ENCODE results near the gene ADGRF5. TPM values are rescaled to one million over a fixed set of nuclear protein-coding genes. Genes with fewer than 3 reads are reported as not detected.

ADGRF5 gene, protein sequence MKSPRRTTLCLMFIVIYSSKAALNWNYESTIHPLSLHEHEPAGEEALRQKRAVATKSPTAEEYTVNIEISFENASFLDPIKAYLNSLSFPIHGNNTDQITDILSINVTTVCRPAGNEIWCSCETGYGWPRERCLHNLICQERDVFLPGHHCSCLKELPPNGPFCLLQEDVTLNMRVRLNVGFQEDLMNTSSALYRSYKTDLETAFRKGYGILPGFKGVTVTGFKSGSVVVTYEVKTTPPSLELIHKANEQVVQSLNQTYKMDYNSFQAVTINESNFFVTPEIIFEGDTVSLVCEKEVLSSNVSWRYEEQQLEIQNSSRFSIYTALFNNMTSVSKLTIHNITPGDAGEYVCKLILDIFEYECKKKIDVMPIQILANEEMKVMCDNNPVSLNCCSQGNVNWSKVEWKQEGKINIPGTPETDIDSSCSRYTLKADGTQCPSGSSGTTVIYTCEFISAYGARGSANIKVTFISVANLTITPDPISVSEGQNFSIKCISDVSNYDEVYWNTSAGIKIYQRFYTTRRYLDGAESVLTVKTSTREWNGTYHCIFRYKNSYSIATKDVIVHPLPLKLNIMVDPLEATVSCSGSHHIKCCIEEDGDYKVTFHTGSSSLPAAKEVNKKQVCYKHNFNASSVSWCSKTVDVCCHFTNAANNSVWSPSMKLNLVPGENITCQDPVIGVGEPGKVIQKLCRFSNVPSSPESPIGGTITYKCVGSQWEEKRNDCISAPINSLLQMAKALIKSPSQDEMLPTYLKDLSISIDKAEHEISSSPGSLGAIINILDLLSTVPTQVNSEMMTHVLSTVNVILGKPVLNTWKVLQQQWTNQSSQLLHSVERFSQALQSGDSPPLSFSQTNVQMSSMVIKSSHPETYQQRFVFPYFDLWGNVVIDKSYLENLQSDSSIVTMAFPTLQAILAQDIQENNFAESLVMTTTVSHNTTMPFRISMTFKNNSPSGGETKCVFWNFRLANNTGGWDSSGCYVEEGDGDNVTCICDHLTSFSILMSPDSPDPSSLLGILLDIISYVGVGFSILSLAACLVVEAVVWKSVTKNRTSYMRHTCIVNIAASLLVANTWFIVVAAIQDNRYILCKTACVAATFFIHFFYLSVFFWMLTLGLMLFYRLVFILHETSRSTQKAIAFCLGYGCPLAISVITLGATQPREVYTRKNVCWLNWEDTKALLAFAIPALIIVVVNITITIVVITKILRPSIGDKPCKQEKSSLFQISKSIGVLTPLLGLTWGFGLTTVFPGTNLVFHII (N-terminal part only)
- not detected for total RNA-seq

GRCh38 chr6:46921731-46922130, at the start of gene ADGRF5:
Gene ADGRF5 (minus strand): TSS chr6:46921938. CDS start chr6:46906762, 15,176 bp downstream.
- ATAC-seq (ENCODE audit: low read depth), result no peak
- no peaks in the 10 kb centered on the region for H3K4me1 Mint-ChIP-seq
- DNase-seq, result no peak
- H3K9me3 Mint-ChIP-seq, result no peaks in the 10 kb centered on the region
- peaks cover 2% of the 10 kb centered on the region for H3K27me3 Mint-ChIP-seq
- no peak within 1 kb of the TSS for H3K4me3 Mint-ChIP-seq
- POLR2A ChIA-PET, result no interaction called here
- H3K36me3 Mint-ChIP-seq, result no peaks in the 10 kb centered on the region
- no peak within 1 kb of the TSS for H3K27ac Mint-ChIP-seq

DNA sequence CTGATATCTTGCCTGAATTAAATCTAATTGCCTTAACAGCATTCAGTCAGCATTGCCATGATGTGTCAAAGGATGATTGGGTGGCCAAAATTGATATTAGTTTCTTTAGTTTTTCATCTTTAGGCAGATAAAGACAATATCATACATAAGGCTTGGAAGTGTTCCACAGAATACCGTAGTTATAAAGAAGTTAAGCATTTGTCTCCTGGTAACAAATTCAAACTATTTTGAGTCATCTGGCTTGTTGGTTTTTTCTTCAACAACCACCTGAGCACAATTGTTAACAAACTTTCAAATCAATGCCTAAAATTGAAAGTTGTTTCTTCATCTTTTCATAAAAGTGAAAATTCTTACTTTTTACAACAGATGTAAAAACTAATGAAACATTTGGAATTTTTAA, 47.5 kb upstream of the ADGRF5 start:
- no peaks in the 10 kb centered on the region for H3K36me3 Mint-ChIP-seq
- no peaks in the 10 kb centered on the region for H3K9me3 Mint-ChIP-seq
- no peaks in the 10 kb centered on the region for H3K4me1 Mint-ChIP-seq
- POLR2A ChIA-PET, result no interaction called here
- H3K4me3 Mint-ChIP-seq, result no peak overlapping the region
- H3K27ac Mint-ChIP-seq, result no peak overlapping the region
- no peak for DNase-seq
- peaks cover 21% of the 10 kb centered on the region for H3K27me3 Mint-ChIP-seq
- ATAC-seq (ENCODE audit: low read depth), result no peak

GRCh38 chr6:46967826-46968349, 46.1 kb upstream of the ADGRF5 start:
- Mint-ChIP-seq H3K36me3 (no peaks in the 10 kb centered on the region), H3K4me1 (no peaks in the 10 kb centered on the region), H3K27me3 (peaks cover 16% of the 10 kb centered on the region), H3K27ac (no peak overlapping the region), H3K4me3 (no peak overlapping the region), H3K9me3 (no peaks in the 10 kb centered on the region)
- DNase-seq (no peak), ATAC-seq (ENCODE audit: low read depth) (no peak)
- POLR2A ChIA-PET, result no interaction called here

GRCh38 chr6:46964716-46965519, 43.2 kb upstream of the ADGRF5 start:
- Mint-ChIP-seq H3K27ac (no peak overlapping the region), H3K9me3 (no peaks in the 10 kb centered on the region), H3K4me3 (no peak overlapping the region), H3K4me1 (no peaks in the 10 kb centered on the region), H3K36me3 (no peaks in the 10 kb centered on the region), H3K27me3 (peaks cover 5% of the 10 kb centered on the region)
- ATAC-seq (ENCODE audit: low read depth) (no peak), DNase-seq (no peak)
- POLR2A ChIA-PET, result no interaction called here

GRCh38 chr6:46963626-46964025, 41.9 kb upstream of the ADGRF5 start:
- Mint-ChIP-seq H3K36me3 (no peaks in the 10 kb centered on the region), H3K27me3 (peaks cover 5% of the 10 kb centered on the region), H3K27ac (no peak overlapping the region), H3K4me1 (no peaks in the 10 kb centered on the region), H3K9me3 (no peaks in the 10 kb centered on the region), H3K4me3 (no peak overlapping the region)
- DNase-seq (no peak), ATAC-seq (ENCODE audit: low read depth) (no peak)
- POLR2A ChIA-PET, result no interaction called here

DNA sequence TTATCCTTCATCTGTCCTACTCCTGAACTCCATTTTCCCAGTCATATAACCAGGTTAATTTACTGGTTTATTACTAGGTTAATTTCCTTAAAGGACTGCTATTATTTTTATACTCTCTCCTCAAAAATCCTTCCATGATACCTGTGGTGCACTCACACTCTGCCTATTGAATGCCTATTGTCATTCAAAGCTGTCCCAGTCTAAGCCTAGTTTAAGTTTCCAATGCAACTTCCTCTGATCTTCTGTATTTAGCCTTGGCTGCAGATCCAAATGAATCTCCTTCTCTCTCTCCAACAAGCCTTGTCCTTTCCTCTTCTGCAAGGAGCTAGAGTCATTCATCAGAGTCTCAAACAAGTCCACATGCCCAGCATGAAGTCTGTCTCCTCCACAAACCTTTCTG, 41.3 kb upstream of the ADGRF5 start:
- Mint-ChIP-seq H3K27me3 (peaks cover 5% of the 10 kb centered on the region), H3K36me3 (no peaks in the 10 kb centered on the region), H3K4me3 (no peak overlapping the region), H3K9me3 (no peaks in the 10 kb centered on the region), H3K4me1 (no peaks in the 10 kb centered on the region), H3K27ac (no peak overlapping the region)
- ATAC-seq (ENCODE audit: low read depth) (no peak), DNase-seq (no peak)
- POLR2A ChIA-PET, result no interaction called here

GRCh38 chr6:46961711-46962110, 40.0 kb upstream of the ADGRF5 start:
- Mint-ChIP-seq H3K36me3 (no peaks in the 10 kb centered on the region), H3K27me3 (peaks cover 5% of the 10 kb centered on the region), H3K27ac (no peak overlapping the region), H3K4me3 (no peak overlapping the region), H3K4me1 (no peaks in the 10 kb centered on the region), H3K9me3 (no peaks in the 10 kb centered on the region)
- POLR2A ChIA-PET, result no interaction called here
- no peak for DNase-seq
- ATAC-seq (ENCODE audit: low read depth), result no peak

DNA sequence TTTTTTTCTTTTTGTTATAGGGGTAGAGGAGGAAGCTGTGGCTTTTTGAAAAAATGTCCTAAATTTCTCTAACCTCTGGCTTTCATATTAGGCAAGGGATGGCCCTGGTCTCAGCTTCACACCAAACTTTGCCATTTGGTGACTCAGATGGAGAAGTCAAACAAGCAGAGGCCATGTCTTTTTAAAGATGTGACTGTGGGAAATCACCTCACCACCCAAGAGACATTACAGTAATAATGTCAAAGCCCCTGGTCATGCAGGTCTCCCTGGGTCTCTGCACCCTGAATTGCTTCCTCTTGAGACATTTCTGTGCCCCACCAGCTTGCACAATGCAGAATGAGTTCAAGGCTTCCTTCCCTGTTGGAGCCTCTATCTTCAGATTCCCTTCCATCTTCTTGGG, 39.5 kb upstream of the ADGRF5 start:
- Mint-ChIP-seq H3K27me3 (peaks cover 5% of the 10 kb centered on the region), H3K4me3 (no peak overlapping the region), H3K27ac (no peak overlapping the region), H3K36me3 (no peaks in the 10 kb centered on the region), H3K9me3 (no peaks in the 10 kb centered on the region), H3K4me1 (no peaks in the 10 kb centered on the region)
- POLR2A ChIA-PET, result no interaction called here
- ATAC-seq (ENCODE audit: low read depth) (no peak), DNase-seq (no peak)

DNA sequence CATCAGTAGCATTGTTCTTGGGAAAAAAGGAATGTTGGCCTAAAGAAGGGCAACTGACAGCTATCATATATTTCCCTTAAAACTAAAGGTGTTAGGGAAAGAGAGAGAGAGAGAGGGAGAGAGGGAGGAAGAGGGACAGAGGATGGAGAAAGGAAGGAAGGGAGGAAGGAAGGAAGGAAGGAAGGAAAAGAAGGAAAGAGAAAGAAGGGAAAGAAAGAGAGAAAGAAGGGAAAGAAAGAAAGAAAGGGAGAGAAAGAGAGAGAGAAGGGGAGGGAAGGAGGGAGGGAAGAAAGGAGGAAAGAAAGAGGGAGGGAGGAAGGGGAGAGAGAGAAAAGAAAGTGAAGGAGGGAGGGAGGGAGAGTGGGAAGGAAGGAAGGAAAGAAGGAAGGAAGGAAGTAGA, 37.7 kb upstream of the ADGRF5 start:
- Mint-ChIP-seq H3K4me1 (no peaks in the 10 kb centered on the region), H3K4me3 (no peak overlapping the region), H3K36me3 (no peaks in the 10 kb centered on the region), H3K27ac (no peak overlapping the region), H3K9me3 (no peaks in the 10 kb centered on the region), H3K27me3 (peaks cover 4% of the 10 kb centered on the region)
- ATAC-seq (ENCODE audit: low read depth), result no peak
- no peak for DNase-seq
- POLR2A ChIA-PET, result no interaction called here

DNA sequence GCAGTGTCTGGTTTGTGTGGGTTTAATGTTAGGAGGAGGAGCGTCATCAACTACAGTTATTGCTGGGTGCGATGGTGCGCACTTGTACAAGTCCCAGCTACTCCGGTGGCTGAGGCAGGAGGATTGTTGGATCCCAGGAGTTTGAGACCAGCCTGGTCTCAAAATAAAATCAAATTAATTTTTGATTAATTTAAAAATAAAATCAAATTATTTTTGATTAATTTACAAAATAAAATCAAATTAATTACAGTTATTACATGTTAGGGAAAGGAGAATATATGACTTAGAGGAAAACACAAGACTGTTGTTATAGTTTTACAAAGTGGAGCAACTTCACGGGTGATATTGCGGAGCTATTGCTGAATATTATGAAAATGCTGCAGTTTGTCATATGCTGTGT, 34.7 kb upstream of the ADGRF5 start:
- Mint-ChIP-seq H3K4me3 (no peak overlapping the region), H3K27me3 (peaks cover 4% of the 10 kb centered on the region)

GRCh38 chr6:46954837-46955451, 33.2 kb upstream of the ADGRF5 start:
- Mint-ChIP-seq H3K27ac (no peak overlapping the region), H3K36me3 (no peaks in the 10 kb centered on the region), H3K9me3 (no peaks in the 10 kb centered on the region), H3K27me3 (peaks cover 4% of the 10 kb centered on the region), H3K4me3 (no peak overlapping the region), H3K4me1 (no peaks in the 10 kb centered on the region)
- POLR2A ChIA-PET, result no interaction called here
- no peak for DNase-seq
- no peak for ATAC-seq (ENCODE audit: low read depth)

More for the DNA sequence above, 34.7 kb upstream of the ADGRF5 start:
- ATAC-seq (ENCODE audit: low read depth) (no peak), DNase-seq (no peak)
- Mint-ChIP-seq H3K27ac (no peak overlapping the region), H3K36me3 (no peaks in the 10 kb centered on the region), H3K9me3 (no peaks in the 10 kb centered on the region), H3K4me1 (no peaks in the 10 kb centered on the region)
- POLR2A ChIA-PET, result no interaction called here

- H3K4me1 Mint-ChIP-seq, result no peaks in the 10 kb centered on the region
- H3K9me3 Mint-ChIP-seq, result no peaks in the 10 kb centered on the region
- no peak for ATAC-seq (ENCODE audit: low read depth)
- peaks cover 4% of the 10 kb centered on the region for H3K27me3 Mint-ChIP-seq
- DNase-seq, result no peak
- H3K27ac Mint-ChIP-seq, result no peak overlapping the region
- no peak overlapping the region for H3K4me3 Mint-ChIP-seq
- H3K36me3 Mint-ChIP-seq, result no peaks in the 10 kb centered on the region
- POLR2A ChIA-PET, result no interaction called here
These were observed 32.2 kb upstream of the ADGRF5 start for GRCh38 chr6:46953921-46954320.
